Ovary (tissue), 9 donors: ENCODE measurements around the gene AGPS. TPM values are rescaled to one million over a fixed set of nuclear protein-coding genes. Genes with fewer than 3 reads are reported as not detected.
A peak's percentile ranks its signal among the peaks of the same experiment; 100 is the strongest.

ENCODE experiments used
- DNase-seq, 5 donors: peaks; one replicate each; pipeline ENCODE4 v3.0.0-alpha.2; 2019 to 2020
- H3K27ac ChIP-seq, 2 donors: fragments of 200-600 bp; one replicate each; pipeline versions ENCODE4 v1.5.1 to v1.8.0; 2019 to 2022
- H3K27me3 ChIP-seq: fragments of 200-600 bp; one replicate; pipeline ENCODE4 v1.8.0; 2022
- H3K36me3 ChIP-seq: fragments of 200-600 bp; sonication (generic); one replicate; pipeline ENCODE4 v1.5.1; 2019
- H3K4me1 ChIP-seq: one replicate; pipeline ENCODE4 v1.8.1; 2013; ENCODE audit warnings: mild to moderate bottlenecking, moderate library complexity; ENCODE audit not compliant: insufficient read depth
- H3K4me3 ChIP-seq: fragments of 200-600 bp; sonication (generic); one replicate; pipeline ENCODE4 v1.5.1; 2017
- H3K9me3 ChIP-seq, 2 donors: fragments of 200-600 bp in 1 of 2; sonication (generic) in 1 of 2; one replicate each; pipeline versions ENCODE4 v1.5.1 to v1.8.1; 2013 to 2019; ENCODE audit warnings: mild to moderate bottlenecking in 1 of 2, moderate library complexity in 1 of 2
- EP300 ChIP-seq: sonication (generic); formaldehyde crosslinking; IDR thresholded peaks from one replicate; pipeline ENCODE4 v1.6.1; 2017; ENCODE audit warnings: antibody characterized with exemption
- POLR2A ChIP-seq: fragments of 450-650 bp; IDR thresholded peaks from one replicate; pipeline ENCODE4 v1.6.1; 2017; ENCODE audit warnings: antibody characterized with exemption, mild to moderate bottlenecking, moderate library complexity
- WGBS, 3 donors: extraction: QIAGEN DNeasy Blood & Tissue Kit in 1 of 3; methylation state at CpG; one replicate each; pipeline versions ENCODE4 v1.1.5 to v1.1.7; 2013 to 2017; 5-methylcytosine and 5-hydroxymethylcytosine counted together
- intact Hi-C, 4 donors: fragments of 100-400 bp; cut with DNase I; formaldehyde crosslinking; loops; one replicate each; pipeline versions ENCODE4 v1.11.0 to v1.15.1; 2022 to 2023
- polyA plus RNA-seq, 2 donors: library from polyadenylated mRNA; stranded (reverse); fragments of 200-250 nt in 1 of 2; fragments of 350-450 nt in 1 of 2; fragmentation: Illumina TruSeq in 1 of 2; extraction: RNeasy Lipid Tissue Mini Kit (QIAGEN cat#74804) in 1 of 2; gene quantifications; one replicate each; pipeline ENCODE4 v1.2.3, GENCODE V29; 2013 to 2014
- total RNA-seq, 7 donors: library from RNA; depleted of rRNA in 2 of 7; stranded (reverse); fragments of >200 nt in 2 of 7; fragmentation: NEBNext Ultra II Directional in 3 of 7; extraction: Animal tissue kit (Norgen Biotek cat#: 25700) in 3 of 7; gene quantifications; one replicate each; pipeline versions ENCODE4 v1.1.0 to v1.2.4, GENCODE V29; 2016 to 2023
- TF ChIP-seq, protein P1 (sequence below), 3 donors: fragments of 450-650 bp in 2 of 3; fragments of 200-600 bp in 1 of 3; IDR thresholded peaks; one replicate each; pipeline versions ENCODE4 v1.5.1 to v1.8.0; 2016 to 2022; ENCODE audit warnings: antibody characterized with exemption in 3 of 3, mild to moderate bottlenecking in 1 of 3
- donor health status: DM: no; HTN: no; CAD: no; lungs with moderate emphysema.
- donor health status: DM: no; HTN: no; CAD: no.
- donor health status: Bipolar disorder and iron deficiency.
- donor health status: DM: yes; HTN: yes; CAD: no.
- donor health status: DM: no; HTN: no; CAD: no.
- donor health status: DM: yes; HTN: yes; CAD: no.

Gene AGPS
- total and polyA plus RNA-seq, 9 donors = 5.4 to 31.5 (median 21.3) TPM

DNA sequence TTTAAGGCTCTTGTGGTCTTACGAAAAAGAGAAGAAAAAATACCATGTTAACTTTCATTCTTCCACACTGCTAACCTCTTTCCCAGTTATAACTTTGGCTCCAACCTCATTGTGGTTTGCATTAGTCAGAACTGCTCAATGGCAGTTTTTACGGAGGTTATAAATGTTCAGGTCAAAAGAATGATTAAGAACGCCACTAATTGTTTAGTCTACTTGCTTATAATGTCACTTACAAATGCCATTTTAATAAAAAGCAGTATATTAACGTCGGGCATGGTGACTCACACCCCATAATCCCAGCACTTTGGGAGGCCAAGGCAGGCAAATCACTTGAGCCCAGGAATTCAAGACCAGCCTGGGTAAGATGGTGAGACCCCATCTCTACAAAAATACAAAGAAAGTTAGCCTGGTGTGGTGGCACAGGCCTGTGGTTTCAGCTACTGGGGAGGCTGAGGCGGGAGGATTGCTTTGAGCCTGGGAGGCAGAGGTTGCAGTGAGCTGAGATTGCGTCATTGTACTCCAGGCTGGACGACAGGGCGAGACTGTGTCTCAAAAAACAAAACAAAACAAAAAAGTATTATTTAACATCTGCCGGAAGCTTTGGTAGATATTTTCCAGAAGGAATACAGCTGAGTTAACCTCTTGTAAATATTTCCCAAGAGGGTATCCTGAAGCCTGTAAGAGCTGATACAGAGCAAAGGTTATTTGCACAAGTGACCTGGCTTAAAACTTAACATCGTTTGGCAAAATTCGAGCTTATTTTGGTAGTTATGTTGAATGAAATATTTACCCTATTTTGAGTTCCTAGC, 5.1 kb downstream of the AGPS start:
- no peaks in the 10 kb centered on the region for H3K4me1 ChIP-seq

DNA sequence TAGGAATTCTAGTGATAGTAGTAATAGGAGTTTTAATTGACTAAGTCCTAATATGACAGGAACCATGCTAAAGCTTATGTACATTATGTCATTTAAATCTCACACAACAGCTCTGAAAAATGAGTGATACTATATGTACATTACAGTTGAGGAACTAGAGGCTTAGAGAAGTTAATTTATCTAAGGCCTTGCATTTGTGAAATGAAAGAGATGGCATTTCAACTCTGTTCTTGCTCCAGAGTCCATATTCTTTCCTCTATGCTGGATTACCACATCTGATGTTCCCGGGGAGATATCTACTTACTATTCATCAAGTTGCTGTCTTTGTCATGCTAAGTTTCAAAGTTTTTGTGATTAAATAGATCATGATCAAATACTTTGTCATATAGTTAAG, 5.7 kb downstream of the AGPS start:
- Histone ChIP-seq H3K4me1 (no peaks in the 10 kb centered on the region), H3K27ac (no peak overlapping the region), H3K9me3 (no peaks in the 10 kb centered on the region), H3K36me3 (no peaks in the 10 kb centered on the region), H3K27me3 (no peaks in the 10 kb centered on the region), H3K4me3 (no peak overlapping the region)
- 70 to 79% (median 78%) methylated on average over 1 of the region's 1 CpG for WGBS, 3 donors
- DNase-seq = no peak
- TF ChIP-seq EP300 (no peak), POLR2A (no peak)
- TF ChIP-seq, protein P1, sequence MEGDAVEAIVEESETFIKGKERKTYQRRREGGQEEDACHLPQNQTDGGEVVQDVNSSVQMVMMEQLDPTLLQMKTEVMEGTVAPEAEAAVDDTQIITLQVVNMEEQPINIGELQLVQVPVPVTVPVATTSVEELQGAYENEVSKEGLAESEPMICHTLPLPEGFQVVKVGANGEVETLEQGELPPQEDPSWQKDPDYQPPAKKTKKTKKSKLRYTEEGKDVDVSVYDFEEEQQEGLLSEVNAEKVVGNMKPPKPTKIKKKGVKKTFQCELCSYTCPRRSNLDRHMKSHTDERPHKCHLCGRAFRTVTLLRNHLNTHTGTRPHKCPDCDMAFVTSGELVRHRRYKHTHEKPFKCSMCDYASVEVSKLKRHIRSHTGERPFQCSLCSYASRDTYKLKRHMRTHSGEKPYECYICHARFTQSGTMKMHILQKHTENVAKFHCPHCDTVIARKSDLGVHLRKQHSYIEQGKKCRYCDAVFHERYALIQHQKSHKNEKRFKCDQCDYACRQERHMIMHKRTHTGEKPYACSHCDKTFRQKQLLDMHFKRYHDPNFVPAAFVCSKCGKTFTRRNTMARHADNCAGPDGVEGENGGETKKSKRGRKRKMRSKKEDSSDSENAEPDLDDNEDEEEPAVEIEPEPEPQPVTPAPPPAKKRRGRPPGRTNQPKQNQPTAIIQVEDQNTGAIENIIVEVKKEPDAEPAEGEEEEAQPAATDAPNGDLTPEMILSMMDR (IDR thresholded peaks at IDR 0.05) = no peak
- intact Hi-C loops = no loop called here

More for the DNA sequence above, 5.1 kb downstream of the AGPS start:
- Histone ChIP-seq H3K4me3 (no peak overlapping the region), H3K27me3 (no peaks in the 10 kb centered on the region), H3K36me3 (no peaks in the 10 kb centered on the region), H3K27ac (no peak overlapping the region), H3K9me3 (no peaks in the 10 kb centered on the region)
- intact Hi-C loops = no loop called here
- WGBS, 3 donors = 28 to 37% (median 34%) methylated on average over 12 of the region's 12 CpGs
- TF ChIP-seq, protein P1 (IDR thresholded peaks at IDR 0.05) = no peak
- TF ChIP-seq POLR2A (no peak), EP300 (no peak)
- peak in 1 of 5 donors; percentile 48 for DNase-seq

DNA sequence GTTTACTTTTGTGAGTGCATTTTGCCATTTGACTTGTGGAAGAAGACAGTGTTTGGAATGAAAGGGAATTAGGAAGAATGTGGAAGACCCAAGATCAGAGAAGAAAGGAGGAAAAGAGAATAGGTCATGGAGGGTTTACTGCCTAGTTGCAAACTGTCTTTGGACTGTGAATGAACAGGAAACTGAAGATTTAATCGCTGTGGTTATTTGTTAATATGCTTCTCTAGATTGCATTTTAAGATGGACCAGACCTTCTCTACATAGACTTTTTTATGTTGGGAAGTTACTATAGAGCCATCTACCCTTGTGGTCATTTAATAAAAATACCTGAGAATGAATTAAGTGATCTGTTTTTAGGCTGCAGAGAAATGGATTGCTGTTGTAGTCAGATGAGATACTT, 6.2 kb downstream of the AGPS start:
- intact Hi-C loops = no loop called here
- WGBS, 3 donors = 89 to 96% (median 93%) methylated on average over 1 of the region's 1 CpG
- DNase-seq = no peak
- no peaks in the 10 kb centered on the region for H3K4me1 ChIP-seq
- no peaks in the 10 kb centered on the region for H3K36me3 ChIP-seq
- TF ChIP-seq POLR2A (no peak), EP300 (no peak)
- TF ChIP-seq, protein P1 (IDR thresholded peaks at IDR 0.05) = no peak
- no peaks in the 10 kb centered on the region for H3K27me3 ChIP-seq
- no peak overlapping the region for H3K4me3 ChIP-seq
- no peaks in the 10 kb centered on the region for H3K9me3 ChIP-seq
- H3K27ac ChIP-seq = no peak overlapping the region

DNA sequence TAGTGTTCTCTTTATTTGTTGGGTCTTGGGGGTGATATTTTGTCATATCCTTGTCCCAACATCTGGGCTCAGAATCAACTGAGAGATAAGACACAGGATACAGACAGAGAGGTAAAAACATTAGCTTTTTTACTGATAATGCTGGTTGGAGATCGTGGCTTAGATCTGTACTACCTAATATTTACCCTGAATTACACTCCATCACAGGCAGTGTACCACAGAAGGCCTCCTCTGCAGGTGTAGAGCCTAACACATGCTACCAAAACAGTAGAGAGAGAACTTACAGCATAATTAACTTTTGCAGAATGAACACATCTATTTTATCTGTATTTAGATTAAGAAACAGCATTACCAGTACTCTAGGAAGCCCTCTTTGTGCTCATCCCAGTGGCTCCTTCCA, 6.8 kb downstream of the AGPS start:
- no peaks in the 10 kb centered on the region for H3K27me3 ChIP-seq
- intact Hi-C loops = no loop called here
- TF ChIP-seq, protein P1 (IDR thresholded peaks at IDR 0.05) = no peak
- no peaks in the 10 kb centered on the region for H3K9me3 ChIP-seq
- DNase-seq = no peak
- H3K4me3 ChIP-seq = no peak overlapping the region
- no peak overlapping the region for H3K27ac ChIP-seq
- H3K36me3 ChIP-seq = no peaks in the 10 kb centered on the region
- 76 to 83% (median 77%) methylated on average over 1 of the region's 1 CpG for WGBS, 3 donors
- no peaks in the 10 kb centered on the region for H3K4me1 ChIP-seq
